GM19455 (cell line): ENCODE measurements around the gene NKD1.

Experiments
- ATAC-seq: cut with Tn5 transposase; IDR thresholded peaks from one replicate; pipeline ENCODE4 v1.9.1; 2021; ENCODE audit not compliant: unreplicated experiment

The NKD1 gene

GRCh38 chr16:50610331-50611262 is 62.4 kb downstream of the NKD1 start:
- ATAC-seq, result no peak

DNA sequence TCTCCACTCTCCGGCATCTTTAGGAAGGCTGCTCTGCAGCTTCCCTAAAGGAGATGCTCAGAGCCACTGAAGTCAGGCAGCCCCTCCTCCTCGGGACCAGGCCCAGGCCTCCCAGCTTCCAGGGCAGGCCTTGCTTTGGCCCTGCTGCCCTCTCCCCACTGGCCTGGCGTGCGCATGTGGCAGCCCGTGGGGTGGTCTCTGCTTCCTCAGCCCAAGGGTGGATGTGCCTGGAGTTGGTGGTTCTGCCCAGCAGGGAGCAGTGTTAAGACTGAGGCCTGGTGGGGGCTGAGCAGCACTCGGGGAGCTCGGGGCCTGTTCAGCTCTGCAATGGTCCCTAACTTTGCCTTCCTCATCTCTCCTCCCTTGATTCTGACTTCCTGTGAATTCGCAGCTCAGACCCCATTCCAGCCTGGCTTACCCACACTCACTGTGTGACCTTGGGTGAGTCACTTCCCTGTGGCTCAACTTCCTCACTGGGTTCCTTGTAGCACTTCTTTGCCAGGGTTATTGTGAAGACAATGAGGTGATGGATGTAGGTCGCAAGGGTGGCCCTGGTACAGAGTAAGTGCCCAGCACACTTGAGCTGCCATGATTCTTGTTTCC is 63.2 kb downstream of the NKD1 start:
- no peak for ATAC-seq

GRCh38 chr16:50611995-50612848 is 64.0 kb downstream of the NKD1 start:
- no peak for ATAC-seq

DNA sequence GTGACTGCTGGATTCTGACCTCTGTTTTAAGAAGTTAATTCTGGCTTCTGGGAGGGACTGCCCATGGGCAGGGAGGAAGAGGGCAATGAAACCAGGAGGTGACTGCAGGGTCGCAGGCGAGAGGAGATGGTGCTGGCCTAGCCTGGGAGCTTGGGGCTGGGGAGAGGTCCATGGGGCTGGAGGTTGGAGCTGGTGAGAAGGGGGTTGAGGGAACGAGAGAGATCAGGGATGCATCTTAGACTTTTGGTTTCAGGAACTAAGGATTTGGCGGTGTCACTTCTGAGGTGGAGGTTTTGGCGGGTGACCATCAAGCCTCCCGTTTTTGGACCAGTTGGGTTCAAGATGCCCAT is 64.6 kb downstream of the NKD1 start:
- no peak for ATAC-seq

- ATAC-seq, result no peak
These were observed 65.2 kb downstream of the NKD1 start for GRCh38 chr16:50613281-50613963.

- ATAC-seq, result no peak
These were observed 65.8 kb downstream of the NKD1 start for GRCh38 chr16:50613964-50614474.

GRCh38 chr16:50614955-50615724 is 66.9 kb downstream of the NKD1 start:
- ATAC-seq, result no peak

DNA sequence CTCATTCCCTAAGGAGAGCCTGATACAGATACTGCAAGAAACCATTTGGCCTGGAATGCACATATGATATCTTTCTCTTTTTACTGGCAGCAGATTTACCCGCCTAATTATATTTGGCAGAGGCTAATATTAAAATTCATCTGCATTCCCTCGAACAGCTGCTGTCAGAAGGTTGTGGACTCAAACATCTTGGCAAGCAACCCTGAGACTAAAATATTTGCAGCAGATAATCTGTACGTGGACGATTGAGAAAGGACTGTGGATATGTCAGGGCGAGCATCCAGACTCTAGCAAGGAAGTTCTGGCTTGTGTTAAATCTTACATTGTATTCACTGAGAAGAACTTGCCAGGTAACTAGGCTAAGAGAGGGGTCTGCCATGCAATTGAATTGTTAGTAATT is 67.7 kb downstream of the NKD1 start:
- ATAC-seq, result no peak

DNA sequence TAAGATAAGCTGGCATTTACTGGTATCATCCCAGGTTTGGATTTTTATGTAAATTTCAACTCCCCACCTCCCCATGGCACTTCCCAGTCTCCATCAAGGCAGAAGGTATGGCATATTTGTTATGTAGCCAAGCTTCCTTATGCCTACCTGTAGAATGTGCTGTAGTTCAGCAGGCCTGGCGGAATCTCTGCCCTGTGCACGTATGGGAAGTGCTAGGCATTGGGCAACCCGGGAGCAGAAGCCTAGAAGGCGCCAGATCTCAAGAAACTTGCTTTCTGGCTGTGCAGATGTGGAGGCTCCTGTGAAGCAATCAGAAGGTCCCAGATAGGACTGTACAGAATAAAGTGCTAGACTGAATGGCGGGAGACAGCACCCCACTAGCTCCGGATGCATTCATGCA is 68.2 kb downstream of the NKD1 start:
- no peak for ATAC-seq

GRCh38 chr16:50616883-50617645 is 68.9 kb downstream of the NKD1 start:
- ATAC-seq, result no peak

GRCh38 chr16:50617646-50618184 is 69.5 kb downstream of the NKD1 start:
- no peak for ATAC-seq

DNA sequence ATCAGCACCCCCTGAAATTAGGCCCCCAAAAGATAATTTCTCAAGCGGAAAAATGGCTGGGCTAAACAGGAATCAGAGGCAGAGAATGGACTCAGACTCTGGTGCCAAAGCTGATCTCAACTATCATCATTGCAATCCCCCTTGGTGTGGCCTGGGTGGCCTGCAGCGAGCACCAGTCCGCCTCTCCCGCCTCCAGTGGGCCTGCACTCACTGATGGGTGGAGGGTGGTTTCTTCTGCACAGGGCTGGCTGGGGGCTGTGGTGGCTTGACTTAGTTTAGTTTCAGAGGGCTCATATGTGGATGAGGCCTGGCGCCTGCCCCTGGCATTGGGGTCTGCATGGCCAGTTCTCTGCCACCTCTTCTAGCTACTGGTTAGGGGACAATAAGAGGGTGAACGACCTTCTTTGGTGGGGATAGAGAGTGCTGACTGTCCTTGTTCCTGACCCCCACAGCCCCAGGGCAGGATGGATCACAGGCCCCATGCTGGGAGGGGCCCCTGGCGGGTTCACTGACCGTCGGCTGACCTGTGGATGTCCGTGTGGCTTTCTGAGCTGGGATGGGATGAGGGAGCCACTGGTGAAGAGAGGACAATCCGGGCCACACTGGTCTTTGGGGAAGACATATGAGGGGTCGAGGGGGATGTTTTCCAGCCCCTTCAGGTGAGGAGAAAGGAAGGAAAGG is 70.2 kb downstream of the NKD1 start:
- ATAC-seq, result no peak

- no peak for ATAC-seq
These were observed 71.7 kb downstream of the NKD1 start for GRCh38 chr16:50619702-50620491.

DNA sequence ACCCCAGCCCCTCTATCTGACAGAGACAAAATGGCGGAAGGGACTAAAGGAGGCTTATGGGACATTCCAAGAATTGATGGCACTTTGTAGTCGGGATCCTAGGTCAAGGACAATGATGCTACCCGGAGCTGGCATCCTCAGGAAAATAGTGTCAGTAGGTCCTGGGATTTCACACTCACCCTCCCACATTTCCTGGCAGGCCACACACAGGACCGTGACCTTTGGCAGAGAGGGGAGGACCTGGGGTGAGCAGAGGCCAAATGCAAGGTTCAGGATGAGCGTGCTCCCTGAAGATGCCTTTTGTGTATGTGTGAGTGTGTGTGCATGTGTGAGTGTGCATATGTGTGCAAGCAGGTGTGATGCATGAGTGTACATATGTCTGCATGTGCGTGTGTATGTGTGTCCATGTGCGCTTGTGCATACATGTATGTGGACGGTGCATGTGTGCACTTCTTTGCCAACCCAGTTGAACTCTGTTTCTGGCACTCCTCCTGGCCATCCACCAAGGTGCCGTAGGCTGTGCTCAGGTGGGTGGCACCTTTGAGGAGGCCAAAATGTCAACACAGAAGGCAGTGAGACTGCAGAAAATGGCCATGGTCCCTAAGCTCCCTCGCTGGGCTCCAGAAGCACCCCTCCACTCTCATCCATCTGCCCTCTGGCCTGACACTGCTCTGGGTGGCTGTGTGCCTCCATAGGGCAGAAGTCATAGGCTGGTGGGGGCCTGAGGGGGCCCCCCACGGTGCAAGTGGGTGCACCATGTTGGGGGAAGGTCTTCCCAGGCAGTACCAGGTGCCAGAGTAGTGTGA is 72.7 kb downstream of the NKD1 start:
- no peak for ATAC-seq

DNA sequence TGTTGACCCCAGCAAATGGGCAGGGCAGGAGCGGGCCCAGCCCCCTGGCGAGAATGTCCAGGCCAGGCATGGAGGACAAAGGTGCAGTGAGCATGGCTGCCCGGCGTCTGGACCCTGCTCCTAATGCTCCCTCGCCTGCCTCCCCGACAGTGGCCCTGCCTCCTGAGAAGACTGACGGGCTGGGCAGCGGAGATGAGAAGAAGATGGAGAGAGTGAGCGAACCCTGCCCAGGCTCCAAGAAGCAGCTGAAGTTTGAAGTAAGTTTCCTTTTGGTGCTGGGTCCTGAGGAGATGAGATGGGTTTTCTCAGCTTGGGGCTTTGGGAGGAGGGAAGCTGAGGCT is 73.2 kb downstream of the NKD1 start:
- ATAC-seq, result no peak

DNA sequence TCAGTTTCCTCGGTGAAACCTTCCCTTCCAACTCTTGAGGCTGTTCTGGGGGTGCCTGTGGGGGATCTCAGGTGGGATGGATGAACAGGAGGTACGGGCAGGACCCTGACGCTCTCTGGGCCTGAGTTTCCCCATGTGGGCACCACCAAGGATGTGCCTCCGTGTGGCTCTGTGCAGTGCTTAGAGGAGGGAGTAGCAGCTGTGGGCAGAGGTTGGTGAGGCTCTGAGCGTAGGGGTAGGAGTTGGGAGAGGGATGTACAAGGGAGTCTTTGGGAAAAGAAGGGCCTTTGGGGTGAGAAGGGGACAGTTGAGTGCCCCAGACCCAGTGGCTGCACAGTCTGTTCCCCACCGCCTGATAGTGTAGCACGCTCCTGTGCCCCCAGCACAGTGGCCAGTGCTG is 73.8 kb downstream of the NKD1 start:
- no peak for ATAC-seq
